A673 (cell line): ENCODE measurements around the gene ZNF503. TPM values are rescaled to one million over a fixed set of nuclear protein-coding genes. Genes with fewer than 3 reads are reported as not detected.

ENCODE experiments used
- BruUV-seq: library from RNA; stranded (reverse); fragments of 400-500 nt; replicated peaks from 2 replicates; lab custom pipeline; 2021; lab: Mats Ljungman, UMichigan
- CTCF ChIA-PET: fragments of 300-600 bp; sonication (Branson Sonifier 250); formaldehyde crosslinking; loops from one replicate; lab custom pipeline; 2022; ENCODE audit warnings: antibody characterized with exemption; lab: Charles Lee
- POLR2A ChIA-PET: fragments of 300-600 bp; sonication (Branson Sonifier 250); formaldehyde crosslinking; loops from one replicate; lab custom pipeline; 2022; ENCODE audit warnings: antibody characterized with exemption; ENCODE audit not compliant: low non-redundant PET; lab: Charles Lee
- DNase-seq: peaks from one replicate; pipeline ENCODE4 v3.0.0-alpha.2; 2015; ENCODE audit warnings: low spot score
- H3K27ac ChIP-seq: fragments of 200-600 bp; sonication (generic); 2 replicates; pipeline ENCODE4 v1.5.1; 2016; ENCODE audit warnings: mixed run types, low read depth, mild to moderate bottlenecking, mixed read lengths, antibody characterized with exemption, low read length; ENCODE audit not compliant: poor library complexity, severe bottlenecking
- H3K27me3 ChIP-seq: fragments of 200-600 bp; sonication (generic); replicated peaks from 2 replicates; pipeline ENCODE4 v1.6.1; 2017; ENCODE audit warnings: mixed run types, low read depth, mild to moderate bottlenecking, mixed read lengths, antibody characterized with exemption, low read length; ENCODE audit not compliant: insufficient read depth, poor library complexity
- H3K36me3 ChIP-seq: fragments of 200-600 bp; sonication (generic); 2 replicates; pipeline ENCODE4 v1.6.1; 2016; ENCODE audit warnings: mixed run types, mild to moderate bottlenecking, mixed read lengths, antibody characterized with exemption, low read length; ENCODE audit not compliant: insufficient read depth, poor library complexity, severe bottlenecking
- H3K4me1 ChIP-seq: fragments of 200-600 bp; sonication (generic); 2 replicates; pipeline ENCODE4 v1.6.1; 2017; ENCODE audit warnings: mixed run types, mild to moderate bottlenecking, mixed read lengths, antibody characterized with exemption, low read length; ENCODE audit not compliant: insufficient read depth, poor library complexity, severe bottlenecking
- H3K4me3 ChIP-seq: fragments of 200-600 bp; sonication (generic); 2 replicates; pipeline ENCODE4 v1.5.1; 2016; ENCODE audit warnings: low read depth, mixed run types, mild to moderate bottlenecking, mixed read lengths, low read length; ENCODE audit not compliant: poor library complexity, severe bottlenecking
- H3K9me3 ChIP-seq: fragments of 200-600 bp; sonication (generic); 2 replicates; pipeline ENCODE4 v1.6.1; 2016; ENCODE audit warnings: mixed run types, low read depth, mild to moderate bottlenecking, mixed read lengths, antibody characterized with exemption, low read length; ENCODE audit not compliant: poor library complexity, severe bottlenecking
- CTCF ChIP-seq: fragments of 300-800, 200-600 bp; sonication (generic); conservative IDR thresholded peaks from 2 replicates; pipeline ENCODE4 v1.5.1; 2017; ENCODE audit warnings: low read depth, mild to moderate bottlenecking, antibody characterized with exemption, low read length, moderate library complexity, mixed read lengths
- EZH2 ChIP-seq: fragments of 200-600 bp; sonication (generic); IDR thresholded peaks from 2 replicates; pipeline ENCODE4 v1.6.1; 2017; ENCODE audit warnings: borderline replicate concordance, low read depth, mild to moderate bottlenecking, mixed read lengths, antibody characterized with exemption, low read length; ENCODE audit not compliant: poor library complexity, severe bottlenecking
- intact Hi-C: fragments of 100-400 bp; cut with micrococcal nuclease; formaldehyde crosslinking; loops from one replicate; pipeline ENCODE4 v1.10.0; 2022; ENCODE audit not compliant: unreplicated experiment
- total RNA-seq: library from RNA; stranded (reverse); gene quantifications from 2 replicates; pipeline ENCODE4 v1.2.3, GENCODE V29; 2021

ZNF503 gene
- total RNA-seq, 1 experiment from 2014 or later, result 1.2 TPM

- H3K27me3 ChIP-seq, result peaks cover 82% of the 10 kb centered on the region
- intact Hi-C loops, result no loop called here
- no peak overlapping the region for H3K4me3 ChIP-seq
- BruUV-seq, result no TSS peak
- no peaks in the 10 kb centered on the region for H3K4me1 ChIP-seq
- no peaks in the 10 kb centered on the region for H3K36me3 ChIP-seq
- H3K9me3 ChIP-seq, result no peaks in the 10 kb centered on the region
- POLR2A ChIA-PET, result no interaction called here
- no peak for DNase-seq
- CTCF ChIA-PET, result no interaction called here
- no peak overlapping the region for H3K27ac ChIP-seq
- TF ChIP-seq CTCF (no peak), EZH2 (no peak)
These were observed 13.0 kb upstream of the ZNF503 start for GRCh38 chr10:75414527-75414926.

- Histone ChIP-seq H3K4me3 (no peak overlapping the region), H3K36me3 (no peaks in the 10 kb centered on the region), H3K27ac (no peak overlapping the region), H3K27me3 (peaks cover 93% of the 10 kb centered on the region), H3K4me1 (peaks cover 8% of the 10 kb centered on the region), H3K9me3 (no peaks in the 10 kb centered on the region)
- DNase-seq, result no peak
- POLR2A ChIA-PET, result no interaction called here
- CTCF ChIA-PET, result no interaction called here
- BruUV-seq, result no TSS peak
- no peak for TF ChIP-seq EZH2
- no peak for TF ChIP-seq CTCF
- intact Hi-C loops, result no loop called here
These were observed 8.8 kb upstream of the ZNF503 start for GRCh38 chr10:75410132-75411005.

GRCh38 chr10:75408911-75409885 is 7.6 kb upstream of the ZNF503 start:
- H3K4me1 ChIP-seq, result peaks cover 14% of the 10 kb centered on the region
- H3K27me3 ChIP-seq, result peaks cover 93% of the 10 kb centered on the region
- no peak for TF ChIP-seq CTCF
- CTCF ChIA-PET, result no interaction called here
- no peak for DNase-seq
- peak overlapping the region; percentile 48 for H3K4me3 ChIP-seq
- BruUV-seq, result no TSS peak
- no peaks in the 10 kb centered on the region for H3K9me3 ChIP-seq
- no peak overlapping the region for H3K27ac ChIP-seq
- POLR2A ChIA-PET, result no interaction called here
- no peaks in the 10 kb centered on the region for H3K36me3 ChIP-seq
- intact Hi-C loops, result loop anchor here (10.0 kb wide), 1 partner anchor 506 kb away; no protein-coding TSS in a partner anchor
